ENCODE data around the gene UGT1A6. TPM values are rescaled to one million over a fixed set of nuclear protein-coding genes. Genes with fewer than 3 reads are reported as not detected.

The UGT1A6 gene
- total and polyA plus RNA-seq, 2 of the 13 experiments (the other 11 are each of a cell fraction or from before 2014, with no cell fraction given), result 0.25 TPM; not detected in 1

GRCh38 chr2:233745073-233745755 is 52.5 kb downstream of the UGT1A6 start (continued):
- TF ChIP-seq ZNF609 (CRISPR knock-in tag; IDR thresholded peaks at IDR 0.05; ENCODE audit: borderline replicate concordance) (peak; percentile 100), TARDBP (CRISPR knock-in tag; IDR thresholded peaks at IDR 0.05) (peak; percentile 98), ZNF710 (CRISPR knock-in tag; IDR thresholded peaks at IDR 0.05; ENCODE audit: borderline replicate concordance) (peak; percentile 94), ARID5B (CRISPR knock-in tag; IDR thresholded peaks at IDR 0.05) (peak; percentile 99), KDM1A (CRISPR knock-in tag; IDR thresholded peaks at IDR 0.05) (0 out of 2 replicates have a peak, but pooled peaks have one; percentile 31), RXRB (CRISPR knock-in tag; IDR thresholded peaks at IDR 0.05; ENCODE audit: borderline replicate concordance) (peak; percentile 99), SMARCC2 (IDR thresholded peaks at IDR 0.05) (no peak), ZSCAN30 (CRISPR knock-in tag; IDR thresholded peaks at IDR 0.05) (peak; percentile 75; the same call in 1 of the 2 replicates), MED1 (CRISPR knock-in tag; IDR thresholded peaks at IDR 0.05) (peak; percentile 89), SP5 (CRISPR knock-in tag; IDR thresholded peaks at IDR 0.05; ENCODE audit: borderline replicate concordance, low read depth) (peak; percentile 80), NFYB (CRISPR knock-in tag; IDR thresholded peaks at IDR 0.05) (peak; percentile 46; the same call in 1 of the 2 replicates), SIX1 (CRISPR knock-in tag; IDR thresholded peaks at IDR 0.05; ENCODE audit: borderline replicate concordance) (peak; percentile 94), KDM5A (IDR thresholded peaks at IDR 0.05; ENCODE audit: borderline replicate concordance, low read length) (no peak; the same call in 1 of the 2 replicates), ARNT (IDR thresholded peaks at IDR 0.05) (0 out of 2 replicates have a peak, but pooled peaks have one; percentile 2), ZGPAT (CRISPR knock-in tag; IDR thresholded peaks at IDR 0.05) (peak; percentile 98), ASH2L (IDR thresholded peaks at IDR 0.05; ENCODE audit: insufficient read length, low read depth, low read length) (peak; percentile 74), JARID2 (CRISPR knock-in tag; IDR thresholded peaks at IDR 0.05; ENCODE audit: insufficient replicate concordance) (peak; percentile 15)

Measured in HepG2 (cell line).